Measurements from ENCODE around the gene FHDC1.

Gene FHDC1

GRCh38 chr4:152935143-152935542 lies 980 bp upstream of the FHDC1 start:
- DNase-seq (ENCODE audit: low spot score), result no peak

- DNase-seq (ENCODE audit: low spot score), result no peak
Measured at GRCh38 chr4:152936446-152937335, 568 bp downstream of the FHDC1 start.

DNA sequence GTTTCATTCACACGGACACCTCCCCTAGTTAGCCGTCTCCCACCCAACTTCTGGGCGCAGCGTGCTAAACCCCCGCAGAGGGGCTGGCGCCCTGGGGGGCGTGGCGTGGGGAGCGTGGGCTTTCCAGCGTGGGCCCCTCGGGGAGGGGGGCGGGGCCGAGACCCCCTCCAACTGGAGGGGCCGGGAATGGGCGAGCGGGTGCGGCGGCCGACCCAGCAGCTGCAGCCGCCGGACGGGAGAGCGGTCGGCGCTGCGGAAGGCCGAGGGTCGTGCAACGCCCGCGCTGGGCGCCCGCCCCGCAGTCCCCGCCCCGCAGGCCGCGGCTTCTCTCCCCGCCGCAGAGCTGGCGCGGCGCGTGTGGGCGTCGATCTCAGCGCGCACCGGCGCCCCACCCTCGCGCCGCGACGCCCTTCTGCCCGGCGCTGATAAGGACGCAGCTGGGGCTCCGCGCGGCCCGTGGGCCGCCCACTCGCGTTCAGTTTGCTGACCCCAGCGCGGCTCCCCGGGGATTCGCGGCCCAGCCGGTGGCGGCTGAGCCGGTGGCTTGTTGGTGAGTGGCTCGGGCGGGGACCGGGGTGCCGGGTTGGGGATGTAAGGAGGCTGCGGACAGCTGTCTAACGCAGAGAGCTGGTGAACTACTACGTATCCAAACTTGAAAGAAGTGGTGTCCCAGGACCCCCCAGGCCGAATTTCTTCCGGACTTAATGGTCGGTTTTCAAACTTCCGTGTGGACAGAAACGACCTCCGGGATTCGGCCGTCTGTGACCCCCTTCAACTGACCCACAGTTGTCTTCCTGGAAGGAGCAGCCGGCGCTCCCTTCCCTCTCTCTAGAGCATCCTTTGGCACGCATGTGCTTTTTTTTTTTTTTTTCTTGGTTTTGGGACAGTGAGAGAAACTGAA lies 1.5 kb downstream of the FHDC1 start:
- no peak for DNase-seq (ENCODE audit: low spot score)

DNA sequence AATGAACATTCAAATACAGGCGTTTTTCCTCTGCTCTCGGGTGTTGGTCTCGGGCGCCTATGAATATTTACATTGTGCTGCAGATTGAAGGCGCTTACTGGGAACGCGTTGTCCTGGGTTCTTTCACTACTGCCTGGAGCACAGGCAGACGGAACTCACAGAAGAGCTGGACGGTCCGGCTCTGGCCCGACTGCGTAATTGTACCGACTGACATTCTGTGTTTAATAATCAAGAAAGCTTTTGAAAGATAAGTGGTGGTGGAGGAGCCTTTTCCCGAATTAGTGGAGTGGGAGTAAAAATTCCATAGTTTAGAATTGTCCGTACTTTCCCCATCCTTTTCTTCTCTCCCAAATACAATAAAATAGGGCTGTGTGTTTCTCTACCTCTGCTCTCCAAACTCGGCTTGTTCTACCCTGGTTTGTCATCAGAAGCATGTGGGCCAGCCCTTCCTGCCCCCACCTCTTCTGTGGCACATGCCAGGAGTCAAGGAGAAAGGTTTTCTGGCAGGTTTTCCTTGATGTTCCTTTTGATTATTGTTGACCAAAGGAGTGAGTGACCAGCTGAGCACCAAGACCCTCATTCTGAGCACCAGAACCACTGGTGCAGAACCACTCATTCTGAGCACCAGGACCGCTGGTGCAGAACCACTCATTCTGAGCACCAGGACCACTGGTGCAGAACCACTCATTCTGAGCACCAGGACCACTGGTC lies 2.3 kb downstream of the FHDC1 start:
- no peak for DNase-seq (ENCODE audit: low spot score)

DNA sequence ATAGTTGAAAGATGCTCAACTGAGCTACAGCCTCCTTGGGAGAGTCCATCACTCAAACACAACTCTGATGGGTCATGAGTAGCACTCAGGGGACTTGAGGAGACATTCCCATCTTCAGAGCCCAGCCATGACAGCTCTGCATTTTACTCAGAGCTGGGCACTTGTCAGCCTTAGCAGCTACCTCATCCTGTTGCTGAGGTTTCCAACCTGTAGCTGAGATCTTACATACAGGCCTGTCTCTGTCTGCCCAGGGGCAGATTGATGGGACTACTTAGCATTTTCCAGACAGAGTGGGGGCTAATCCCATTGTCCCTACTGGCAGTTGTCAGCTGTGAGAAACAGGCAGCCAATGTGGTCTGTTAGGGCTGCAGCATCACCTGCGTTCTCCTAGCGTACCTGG lies 3.5 kb downstream of the FHDC1 start:
- DNase-seq (ENCODE audit: low spot score), result no peak

GRCh38 chr4:152940461-152940860 lies 4.3 kb downstream of the FHDC1 start:
- no peak for DNase-seq (ENCODE audit: low spot score)

- DNase-seq (ENCODE audit: low spot score), result no peak
Measured at GRCh38 chr4:152941411-152941810, 5.3 kb downstream of the FHDC1 start.

- DNase-seq (ENCODE audit: low spot score), result no peak
Measured at GRCh38 chr4:152942346-152942745, 6.2 kb downstream of the FHDC1 start.

- no peak for DNase-seq (ENCODE audit: low spot score)
Measured at GRCh38 chr4:152943672-152944071, 7.5 kb downstream of the FHDC1 start.

- peak; percentile 60 for DNase-seq (ENCODE audit: low spot score)
Measured at GRCh38 chr4:152944666-152945320, 8.7 kb downstream of the FHDC1 start.

DNA sequence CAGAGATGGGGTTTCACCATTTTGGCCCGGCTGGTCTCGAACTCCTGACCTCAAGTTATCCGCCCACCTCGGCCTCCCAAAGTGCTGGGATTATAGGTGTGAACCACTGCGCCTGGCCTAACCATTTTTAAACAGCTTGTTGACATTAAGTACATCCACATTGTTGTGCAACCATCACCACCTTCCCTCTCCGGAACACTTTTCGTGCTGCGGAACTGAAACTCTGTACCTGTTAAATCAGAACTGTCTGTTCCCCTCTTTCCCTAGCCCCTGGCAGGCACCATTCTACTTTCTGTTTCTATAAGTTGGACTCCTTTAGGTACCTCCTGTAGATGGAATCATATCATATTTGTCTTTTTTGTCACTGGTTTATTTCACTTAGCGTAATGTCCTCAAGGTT lies 9.5 kb downstream of the FHDC1 start:
- DNase-seq (ENCODE audit: low spot score), result no peak

GRCh38 chr4:152946446-152946845 lies 10.3 kb downstream of the FHDC1 start:
- no peak for DNase-seq (ENCODE audit: low spot score)

GRCh38 chr4:152947311-152947710 lies 11.2 kb downstream of the FHDC1 start:
- no peak for DNase-seq (ENCODE audit: low spot score)

DNA sequence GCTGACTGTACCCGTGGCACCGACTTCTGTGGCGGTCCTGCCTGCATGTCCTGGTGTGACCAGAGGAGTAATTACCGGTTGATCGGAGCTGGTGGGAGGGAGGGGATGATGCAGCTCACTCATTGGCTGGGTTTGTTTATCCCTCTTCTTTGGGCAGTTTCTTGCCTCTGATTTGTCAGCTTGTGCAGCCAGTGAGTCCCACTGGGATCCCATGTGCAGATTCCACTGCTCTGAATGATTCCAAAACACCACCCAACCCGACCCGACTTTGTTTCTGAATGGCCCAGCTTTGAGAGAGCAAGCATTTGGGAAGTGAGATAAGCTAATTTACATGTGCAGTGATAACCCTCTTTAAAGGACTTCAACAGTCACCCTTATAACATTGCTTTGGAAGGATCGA lies 13.8 kb downstream of the FHDC1 start:
- no peak for DNase-seq (ENCODE audit: low spot score)

DNA sequence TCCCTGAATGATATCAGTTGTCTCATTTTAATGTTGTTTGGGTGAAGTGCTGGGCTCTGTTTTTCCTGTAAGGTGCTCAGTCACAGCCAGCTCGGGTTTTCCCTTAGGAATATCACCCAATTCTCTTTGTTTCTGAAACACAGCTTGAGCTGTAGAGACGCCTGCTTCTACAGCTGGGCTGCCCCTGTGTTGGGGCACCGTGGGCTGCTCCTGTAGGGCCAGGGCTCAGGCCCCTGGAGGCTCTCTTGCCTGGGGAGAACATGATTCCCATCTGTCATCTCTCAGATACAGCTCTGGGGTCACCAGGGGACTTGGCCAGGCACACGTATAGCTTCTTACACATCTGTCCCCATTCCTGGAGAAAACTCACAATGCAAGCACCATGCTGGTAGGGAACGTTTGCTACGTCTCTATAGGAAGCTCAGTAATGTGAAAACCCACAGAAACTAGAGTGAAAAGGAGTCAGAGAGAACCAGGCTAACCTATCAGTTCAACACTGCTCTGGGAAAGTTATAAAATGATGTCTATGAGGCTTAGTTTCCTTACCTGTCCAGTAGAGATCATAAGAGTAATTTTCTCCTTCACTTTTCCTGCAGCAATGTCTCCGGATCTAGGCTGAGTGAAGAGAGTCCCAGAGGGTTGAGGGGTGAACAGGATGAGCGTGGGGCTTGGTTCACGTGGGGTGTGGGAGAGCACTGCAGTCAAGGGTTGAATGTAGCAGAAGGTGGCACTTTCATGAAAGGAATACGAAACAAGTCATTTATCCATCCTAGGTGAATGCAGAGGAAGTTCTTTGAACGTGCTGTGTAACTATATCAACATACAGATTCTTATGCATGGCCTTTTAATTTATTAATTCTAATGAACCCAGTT lies 14.5 kb downstream of the FHDC1 start:
- DNase-seq (ENCODE audit: low spot score), result no peak

DNA sequence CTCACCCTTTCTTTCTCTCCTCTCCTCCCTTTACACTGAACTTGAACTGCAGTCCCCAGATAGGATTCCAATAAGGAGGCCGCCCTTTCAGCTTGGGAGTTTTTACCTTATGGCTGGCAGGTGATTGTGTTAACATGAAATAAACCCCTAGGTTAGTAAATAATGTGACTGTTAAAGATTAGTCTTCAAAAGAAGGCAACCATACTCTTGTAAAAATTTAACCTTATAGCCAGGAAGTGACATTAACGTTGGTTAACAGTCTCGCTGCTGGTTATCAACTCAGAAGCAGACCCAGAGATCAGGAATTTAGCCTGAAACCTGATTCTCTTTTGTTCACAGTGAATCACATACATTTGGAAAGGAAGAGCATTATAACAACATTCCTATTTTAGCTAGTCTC lies 15.2 kb downstream of the FHDC1 start:
- no peak for DNase-seq (ENCODE audit: low spot score)

DNA sequence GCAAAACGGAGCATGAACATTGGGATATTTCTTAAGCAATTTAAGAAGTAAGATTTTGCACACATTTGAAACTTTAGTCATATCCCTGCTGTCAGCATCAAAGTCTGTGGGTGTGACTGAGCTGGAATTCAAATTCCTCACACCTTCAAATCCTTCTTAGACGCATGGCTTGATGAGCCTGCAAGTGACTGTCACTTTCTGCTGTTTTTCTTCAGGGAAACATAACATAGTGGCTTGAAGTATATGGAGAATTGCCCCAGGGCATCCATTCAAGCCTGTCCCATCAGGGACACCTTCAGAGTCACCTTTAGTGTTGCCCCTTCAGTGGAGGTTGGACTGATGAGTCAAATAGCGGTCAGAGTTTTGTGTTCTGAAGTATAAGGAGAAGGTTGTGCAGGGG lies 17.4 kb downstream of the FHDC1 start:
- DNase-seq (ENCODE audit: low spot score), result no peak

DNA sequence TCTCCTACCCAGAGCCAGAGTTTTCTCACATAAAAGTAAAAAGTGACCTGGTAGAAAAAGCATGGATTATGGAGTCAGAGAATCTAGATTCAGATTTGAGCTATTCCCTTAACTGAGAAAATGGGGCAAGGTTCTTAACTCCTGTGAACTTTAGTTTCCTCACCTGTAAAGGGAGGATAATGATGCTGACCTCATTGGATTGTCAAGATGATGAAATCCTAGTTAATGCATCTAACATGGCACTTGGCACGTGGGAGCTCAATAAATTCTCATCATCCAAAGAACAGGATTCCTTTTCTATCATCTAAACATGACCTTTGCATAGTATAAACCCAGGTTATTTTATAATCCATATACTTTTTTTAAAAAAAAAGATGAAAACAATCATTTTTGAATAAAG lies 18.6 kb downstream of the FHDC1 start:
- DNase-seq (ENCODE audit: low spot score), result no peak

DNA sequence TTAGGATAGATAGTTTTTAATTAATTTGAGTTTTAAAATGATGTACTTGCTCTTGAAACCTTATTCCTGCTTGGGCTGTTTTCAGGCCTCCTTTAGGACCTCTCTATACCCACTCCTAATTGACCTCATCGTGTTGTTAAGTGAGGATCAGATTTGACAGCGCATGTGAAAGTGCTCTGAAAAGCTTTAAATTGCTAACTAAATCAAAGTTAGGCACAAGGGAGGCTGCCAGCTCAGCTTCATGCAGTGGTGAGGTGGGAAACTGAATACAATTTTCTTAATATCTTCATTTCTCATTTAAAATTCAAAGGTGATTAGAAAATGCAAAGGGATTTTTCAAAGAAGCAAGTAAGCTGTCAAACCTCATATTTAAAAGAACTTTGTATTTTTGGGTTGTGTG lies 20.0 kb downstream of the FHDC1 start:
- no peak for DNase-seq (ENCODE audit: low spot score)

GRCh38 chr4:152956650-152957436 lies 20.7 kb downstream of the FHDC1 start:
- DNase-seq (ENCODE audit: low spot score), result no peak
